Measurements from ENCODE around the gene VPS13D.
A peak's percentile ranks its signal among the peaks of the same experiment; 100 is the strongest.
"Not testable (repeated sequence)": the region's sequence is repeated elsewhere in the genome, so short reads cannot be mapped to it uniquely, and the experiment has no call there.

VPS13D gene

GRCh38 chr1:12447849-12448312, 218.1 kb downstream of the VPS13D start:
- DNase-seq = peak in 3 of 58 donors; percentile 15 to 36 (median 16)

DNA sequence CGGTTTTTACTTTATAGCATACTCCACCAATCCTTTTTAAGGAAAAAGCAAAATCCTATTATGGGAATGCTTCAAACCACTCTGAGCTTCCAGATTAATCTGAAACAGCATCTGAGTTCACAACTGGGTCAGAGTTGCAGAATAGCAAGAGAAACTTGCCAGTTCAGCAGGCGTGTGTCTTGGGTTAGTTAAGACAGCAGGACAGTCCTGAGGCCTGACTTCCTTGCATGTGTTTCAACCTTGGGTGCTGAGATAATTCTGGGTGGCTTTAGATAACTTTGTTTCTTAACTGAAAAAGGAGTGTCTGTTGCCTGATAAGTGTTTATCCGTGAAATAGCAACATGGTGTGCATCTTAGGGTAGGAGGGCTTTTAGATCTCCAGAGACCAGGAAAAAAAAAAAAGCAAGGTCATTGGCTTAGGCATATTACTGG, 218.9 kb downstream of the VPS13D start:
- DNase-seq = peak in 4 of 58 donors; percentile 10 to 24 (median 18)

DNA sequence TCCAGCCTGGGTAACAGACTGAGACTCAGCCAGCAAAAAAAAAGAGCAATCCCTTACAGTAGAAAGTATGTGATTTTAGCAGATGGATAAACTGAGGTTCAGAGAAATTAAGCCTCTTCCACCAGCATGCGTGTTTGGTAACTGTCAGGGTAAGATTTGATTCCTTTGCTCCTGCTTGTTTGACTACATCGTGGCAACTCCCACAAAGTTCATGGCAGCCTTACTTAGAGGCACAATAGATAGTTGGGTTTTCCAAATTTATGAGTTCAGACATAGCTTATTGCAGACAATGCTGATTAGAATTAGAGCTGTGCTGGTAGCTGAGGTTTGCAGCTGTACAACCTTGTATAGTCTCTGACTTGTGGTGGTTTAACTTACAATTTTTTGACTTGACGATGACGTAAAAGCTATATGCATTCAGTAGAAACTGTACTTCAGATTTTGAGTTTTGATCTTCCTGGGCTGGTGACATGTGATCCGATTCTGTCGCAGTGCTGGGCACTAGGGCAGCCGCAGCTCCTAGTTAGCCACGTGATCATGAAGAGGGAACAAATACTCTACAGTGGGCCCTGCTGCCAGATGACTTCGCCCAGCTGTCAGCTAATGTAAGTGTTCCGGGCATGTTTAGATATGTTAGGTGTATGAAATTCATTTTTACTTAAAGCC, 220.4 kb downstream of the VPS13D start:
- peak in 29 of 58 donors; percentile 9 to 77 (median 40) for DNase-seq

DNA sequence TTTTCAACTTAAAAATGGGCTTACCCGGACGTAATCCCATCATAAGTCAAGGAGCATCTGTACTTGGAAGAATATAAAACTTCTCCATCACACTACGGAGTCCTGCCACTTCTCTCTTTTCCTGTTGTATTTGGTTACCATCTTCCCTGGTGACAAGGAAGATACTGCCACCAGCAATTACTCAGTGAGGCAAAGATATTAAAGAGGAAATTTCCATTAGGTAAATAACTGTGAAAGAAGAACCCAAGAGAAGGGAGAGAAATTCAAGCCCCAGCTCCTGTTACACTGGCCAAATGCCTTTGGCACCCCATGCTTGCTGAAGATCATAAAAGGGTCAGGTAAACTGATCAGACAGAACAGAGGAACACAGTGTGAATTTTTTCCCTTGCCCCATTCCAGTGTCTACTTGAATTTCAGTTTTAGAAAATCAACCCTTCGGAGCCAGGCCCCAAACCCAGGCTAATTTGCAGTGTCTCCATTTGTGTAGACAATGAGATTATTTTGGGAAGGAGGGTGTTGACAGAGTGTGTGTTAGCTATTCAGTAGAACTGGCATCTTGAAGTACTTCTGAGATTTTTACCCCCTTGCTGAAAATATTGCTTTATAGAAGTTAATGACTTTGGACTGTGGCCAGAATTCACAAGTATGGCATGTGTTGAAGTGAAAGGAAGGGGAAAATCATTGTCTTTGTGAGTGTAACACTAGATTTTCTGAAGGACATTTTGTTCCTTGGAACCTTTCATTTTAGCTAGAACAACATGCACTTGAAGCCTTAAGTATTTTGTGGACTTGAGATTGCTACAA, 221.1 kb downstream of the VPS13D start:
- no peak for DNase-seq

GRCh38 chr1:12451560-12451900, 221.7 kb downstream of the VPS13D start:
- DNase-seq = no peak

DNA sequence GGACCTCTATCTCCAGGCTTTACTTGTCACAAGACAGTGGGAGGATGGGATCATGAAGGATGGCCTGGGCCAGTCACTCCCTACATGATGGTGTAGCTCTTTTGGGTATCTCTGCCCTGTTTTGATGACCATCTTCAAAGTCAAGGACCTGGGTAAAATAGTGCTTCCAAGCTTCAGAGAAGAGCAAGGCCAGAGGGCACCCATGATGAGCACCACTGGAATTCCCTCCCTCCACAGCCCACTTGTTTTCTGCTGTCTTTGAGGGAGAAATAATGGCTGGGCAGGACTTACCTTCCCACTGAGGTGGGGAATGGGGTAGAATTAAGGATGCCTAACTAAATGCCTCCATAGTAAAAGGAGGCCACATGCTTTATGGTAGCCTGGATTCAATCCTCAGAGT, 222.4 kb downstream of the VPS13D start:
- no peak for DNase-seq

DNA sequence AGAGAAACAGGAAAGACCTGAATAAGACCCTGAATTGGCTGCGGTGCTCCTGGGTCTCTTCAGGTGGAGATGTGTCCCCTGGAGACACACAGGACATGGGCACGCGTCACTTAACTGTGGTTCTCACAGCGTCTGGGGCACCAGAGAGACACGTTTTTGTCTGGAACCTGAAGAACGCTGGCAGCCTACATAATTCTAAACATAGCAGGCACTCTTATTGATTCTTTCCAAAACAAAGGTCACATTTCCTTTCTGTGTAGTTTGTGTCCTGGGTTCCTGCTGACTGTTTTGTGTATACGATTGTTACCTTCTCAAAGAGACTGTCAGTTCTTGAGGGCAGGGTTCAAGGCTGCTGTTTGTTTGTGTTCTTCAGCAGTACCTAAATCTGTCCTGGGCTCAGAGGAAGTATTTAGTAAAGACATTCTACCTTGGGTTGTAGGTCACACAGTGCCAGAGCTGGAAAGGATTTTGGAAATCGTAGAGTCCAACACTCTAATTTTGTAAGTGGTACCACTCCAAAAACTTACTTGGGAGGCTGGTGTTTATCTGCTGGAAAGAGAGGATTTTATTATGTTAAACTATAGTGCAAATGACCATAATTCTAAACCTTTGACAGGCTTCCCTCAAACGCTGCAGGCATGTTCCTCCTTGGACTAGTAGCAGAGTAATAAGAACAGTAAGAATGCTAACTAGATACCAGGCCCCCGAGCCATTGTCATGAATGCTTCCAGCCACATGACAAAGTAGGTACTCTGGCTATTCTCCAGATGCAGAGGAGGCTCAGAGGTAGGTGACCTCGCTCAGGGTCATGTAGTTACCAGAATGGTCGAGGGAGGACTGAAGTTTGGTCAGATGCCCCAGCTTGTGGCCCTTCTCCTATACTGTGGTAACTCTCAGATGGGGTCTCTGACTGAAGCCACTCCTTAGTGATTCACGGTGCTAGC, 223.8 kb downstream of the VPS13D start:
- no peak for DNase-seq

- no peak for DNase-seq
Observed at GRCh38 chr1:12454406-12455391, 224.9 kb downstream of the VPS13D start.

GRCh38 chr1:12456081-12456480, 226.3 kb downstream of the VPS13D start:
- DNase-seq = not testable (repeated sequence)

DNA sequence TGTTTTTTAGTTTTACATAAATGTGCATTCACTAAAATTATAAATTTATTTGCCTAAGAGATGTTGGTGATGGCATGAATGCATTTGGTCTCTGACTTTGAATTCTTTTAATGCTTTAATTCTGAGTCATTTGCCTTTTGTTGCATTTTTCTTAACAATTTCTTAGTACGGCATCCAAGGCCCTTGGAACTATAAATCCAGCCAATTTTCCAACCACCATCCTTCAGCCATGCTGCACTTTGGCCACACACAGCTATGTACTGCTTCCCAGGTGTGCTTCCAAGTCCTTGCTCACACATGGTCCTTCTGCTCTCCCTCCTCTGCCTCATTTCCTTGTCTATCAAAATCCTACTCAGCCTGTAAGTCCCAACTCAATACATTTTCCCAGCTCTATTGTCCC, 227.1 kb downstream of the VPS13D start:
- no peak for DNase-seq

- no peak for DNase-seq
Observed at GRCh38 chr1:12457771-12458170, 227.9 kb downstream of the VPS13D start.

DNA sequence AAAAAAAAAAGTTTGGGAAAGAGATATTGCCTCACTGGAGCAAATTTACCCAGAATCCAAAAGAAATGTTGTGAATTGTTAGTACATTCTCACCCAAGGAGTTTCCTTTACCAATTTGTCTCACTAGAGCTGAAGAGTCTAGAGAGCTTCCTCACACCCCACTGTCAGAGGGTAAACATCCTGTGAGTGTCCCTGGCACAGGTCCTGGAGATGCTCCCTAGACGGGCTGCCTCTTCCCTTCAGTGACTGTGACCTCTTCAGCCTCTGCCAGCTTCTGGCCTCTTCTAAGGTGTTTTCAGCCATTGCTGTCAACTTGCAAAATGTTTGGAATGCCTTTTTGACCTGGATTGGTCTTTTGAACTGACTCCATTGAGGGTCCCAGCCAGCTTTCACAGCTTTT, 228.7 kb downstream of the VPS13D start:
- DNase-seq = no peak

DNA sequence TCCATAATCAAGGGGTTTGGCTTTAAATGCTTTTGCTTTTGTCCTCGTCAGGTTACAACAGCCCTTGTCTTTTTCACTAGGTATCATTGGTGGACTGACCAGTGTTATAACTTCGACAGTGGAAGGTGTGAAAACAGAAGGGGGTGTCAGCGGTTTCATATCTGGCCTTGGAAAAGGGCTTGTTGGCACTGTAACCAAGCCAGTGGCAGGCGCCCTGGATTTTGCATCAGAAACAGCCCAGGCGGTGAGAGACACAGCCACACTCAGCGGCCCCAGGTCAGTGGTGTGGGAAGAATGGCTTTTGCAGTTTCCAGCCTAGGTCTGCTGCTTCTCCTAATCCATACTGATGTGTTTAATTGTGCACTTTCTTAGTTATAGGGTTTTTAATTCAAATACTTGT, 230.3 kb downstream of the VPS13D start:
- no peak for DNase-seq

DNA sequence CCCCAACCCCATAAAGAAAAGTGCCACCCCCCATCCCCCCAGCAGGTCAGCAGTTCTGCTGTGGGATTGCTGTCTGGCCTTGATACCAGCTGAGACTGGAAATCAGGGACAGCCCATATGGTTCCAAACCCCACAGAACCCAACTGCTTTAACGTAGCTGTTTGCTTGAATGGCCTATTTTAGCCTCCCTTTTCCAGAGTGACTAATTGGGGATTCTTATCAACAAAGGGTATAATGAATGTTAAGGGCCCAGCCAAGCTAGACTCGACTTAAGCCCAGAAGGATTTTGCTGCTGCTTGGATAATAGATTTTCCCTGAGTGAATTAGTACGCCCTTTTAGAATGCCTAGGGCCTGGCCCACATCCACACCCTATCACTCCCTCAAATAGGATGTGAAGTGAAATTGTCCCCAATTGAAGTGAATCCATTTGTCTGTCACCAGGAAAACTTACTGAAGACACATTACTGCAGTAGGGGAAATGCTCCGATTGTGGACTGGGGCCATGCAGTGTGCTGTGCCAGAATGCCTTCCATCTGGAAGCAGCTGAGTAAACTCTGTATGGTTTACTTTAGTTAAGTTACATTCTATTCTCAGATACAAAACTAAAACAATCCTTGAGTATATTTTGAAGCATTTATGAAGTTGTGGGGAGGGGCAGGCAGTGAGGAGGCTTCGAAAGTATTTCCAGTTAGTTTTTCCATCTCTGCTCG, 231.2 kb downstream of the VPS13D start:
- peak in 1 of 58 donors; percentile 19 for DNase-seq

- DNase-seq = no peak
Observed at GRCh38 chr1:12461754-12462153, 231.9 kb downstream of the VPS13D start.

GRCh38 chr1:12462586-12462985, 232.8 kb downstream of the VPS13D start:
- DNase-seq = no peak

GRCh38 chr1:12464045-12464461, 234.2 kb downstream of the VPS13D start:
- peak in 1 of 58 donors; percentile 26 for DNase-seq

DNA sequence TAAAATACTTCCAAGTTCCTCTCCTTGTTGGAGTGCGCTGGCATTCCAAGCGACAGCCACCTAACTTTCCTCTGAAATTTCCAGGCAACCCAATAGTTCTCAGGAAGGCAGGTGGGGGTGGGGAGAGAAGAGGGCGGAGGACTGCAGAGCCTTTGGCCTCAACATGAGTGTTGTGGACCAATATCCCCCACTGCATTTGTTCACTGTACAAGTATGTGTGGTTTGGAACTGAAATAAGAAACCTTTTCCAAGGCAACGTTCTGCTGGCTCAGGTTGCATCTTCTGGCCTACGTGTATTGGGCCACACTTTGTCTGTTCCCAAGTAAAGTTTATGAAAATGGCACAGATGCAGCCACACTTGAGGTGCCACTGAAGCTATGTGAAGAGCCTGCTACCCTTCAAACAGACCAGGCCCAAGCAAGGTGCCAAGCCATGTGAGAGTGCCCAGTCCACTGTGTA, 234.8 kb downstream of the VPS13D start:
- no peak for DNase-seq

DNA sequence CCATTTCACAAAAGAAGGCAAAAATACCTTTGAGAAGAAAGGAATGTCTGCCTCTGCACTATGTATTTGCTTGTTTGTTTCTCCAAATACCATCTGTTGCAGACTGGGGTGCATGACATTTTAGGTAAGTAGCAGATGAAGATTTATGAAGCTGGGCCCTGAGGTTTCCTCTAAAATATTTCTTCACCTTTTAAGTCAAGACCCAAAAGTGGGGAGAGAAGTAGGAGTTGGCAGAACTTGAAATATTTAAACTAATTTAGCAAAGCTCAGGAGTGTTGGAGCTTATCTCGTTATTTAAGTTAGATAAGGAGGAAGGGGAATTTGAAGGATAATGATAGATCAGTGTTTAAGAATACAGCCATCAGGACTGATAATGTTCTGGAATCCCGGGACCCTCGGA, 235.3 kb downstream of the VPS13D start:
- DNase-seq = no peak

DNA sequence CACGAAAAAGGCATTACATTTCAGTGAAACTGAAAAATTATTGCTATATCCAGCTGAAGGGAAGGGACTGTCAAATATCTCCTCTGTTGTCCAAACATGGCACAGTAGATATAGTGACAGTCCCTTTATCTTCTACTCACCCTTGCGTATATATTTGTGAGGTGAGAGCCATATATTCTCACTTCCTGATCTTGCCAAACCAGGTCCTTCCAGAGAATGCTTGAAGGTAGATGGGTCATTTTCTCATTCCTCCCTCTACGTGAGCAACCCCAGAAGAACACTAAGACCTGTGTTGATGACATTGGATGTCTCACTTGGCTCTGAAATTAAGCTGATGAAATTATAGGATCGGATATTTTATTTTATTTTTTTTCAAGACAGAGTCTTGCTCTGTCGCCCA, 237.0 kb downstream of the VPS13D start:
- DNase-seq = no peak

Measured in anterior cingulate cortex (tissue), 58 donors.